NCI-H2171 treated with DMSO at 0.1 percent for 48 hours (cell line): ENCODE data around the gene NCAPD3.

Source experiments
- DNase-seq: peaks from one replicate; lab custom pipeline; 2025; lab: John Stamatoyannopoulos, UW

The NCAPD3 gene

GRCh38 chr11:134252346-134253187 lies 28.8 kb upstream of the NCAPD3 start:
- peak; percentile 65 for DNase-seq

GRCh38 chr11:134250675-134251074 lies 26.9 kb upstream of the NCAPD3 start:
- DNase-seq = no peak

GRCh38 chr11:134250246-134250645 lies 26.5 kb upstream of the NCAPD3 start:
- DNase-seq = no peak

- DNase-seq = no peak
Observed at GRCh38 chr11:134248910-134249480, 25.2 kb upstream of the NCAPD3 start.

GRCh38 chr11:134246678-134247077 lies 22.9 kb upstream of the NCAPD3 start:
- no peak for DNase-seq

GRCh38 chr11:134246100-134246499 lies 22.3 kb upstream of the NCAPD3 start:
- no peak for DNase-seq

- no peak for DNase-seq
Observed at GRCh38 chr11:134245434-134245833, 21.7 kb upstream of the NCAPD3 start.

- no peak for DNase-seq
Observed at GRCh38 chr11:134244593-134244992, 20.8 kb upstream of the NCAPD3 start.

GRCh38 chr11:134243913-134244312 lies 20.1 kb upstream of the NCAPD3 start:
- no peak for DNase-seq

DNA sequence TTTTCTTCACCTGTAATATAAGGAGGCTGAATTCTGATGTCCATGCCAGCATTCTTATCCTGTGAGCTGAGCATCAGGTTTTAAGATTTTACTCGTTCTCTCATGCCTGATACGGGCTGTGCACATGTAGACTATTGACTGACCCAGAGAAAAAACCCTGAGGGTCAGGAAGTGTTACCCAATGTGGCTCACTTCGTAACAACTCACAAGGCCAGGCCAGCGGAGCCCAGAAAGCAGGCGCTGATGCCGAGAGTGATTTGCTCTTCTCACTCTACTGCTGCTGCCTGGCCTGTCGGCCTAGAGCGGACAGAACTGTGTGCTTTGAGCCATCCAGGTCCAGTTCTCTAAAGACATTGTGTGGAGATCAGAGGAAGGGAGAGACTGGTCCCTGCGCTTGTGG lies 18.6 kb upstream of the NCAPD3 start:
- no peak for DNase-seq

DNA sequence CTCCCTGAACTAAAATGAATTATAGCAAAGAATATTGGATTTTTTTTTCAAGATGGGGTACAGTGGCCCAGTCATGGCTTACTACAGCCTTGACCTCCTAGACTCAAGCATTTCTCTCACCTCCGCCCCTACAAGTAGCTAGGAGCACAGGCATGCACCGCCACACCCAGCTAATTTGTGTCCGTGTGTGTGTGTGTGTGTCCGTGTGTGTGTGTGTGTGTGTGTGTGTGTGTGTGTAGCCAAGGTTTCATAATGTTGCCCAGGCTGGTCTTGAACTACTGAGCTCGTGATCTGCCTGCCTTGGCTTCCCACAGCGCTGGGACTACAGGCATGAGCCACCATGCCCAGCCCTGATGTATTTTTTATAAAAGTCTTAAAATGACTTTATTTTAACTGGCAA lies 16.8 kb upstream of the NCAPD3 start:
- DNase-seq = no peak

DNA sequence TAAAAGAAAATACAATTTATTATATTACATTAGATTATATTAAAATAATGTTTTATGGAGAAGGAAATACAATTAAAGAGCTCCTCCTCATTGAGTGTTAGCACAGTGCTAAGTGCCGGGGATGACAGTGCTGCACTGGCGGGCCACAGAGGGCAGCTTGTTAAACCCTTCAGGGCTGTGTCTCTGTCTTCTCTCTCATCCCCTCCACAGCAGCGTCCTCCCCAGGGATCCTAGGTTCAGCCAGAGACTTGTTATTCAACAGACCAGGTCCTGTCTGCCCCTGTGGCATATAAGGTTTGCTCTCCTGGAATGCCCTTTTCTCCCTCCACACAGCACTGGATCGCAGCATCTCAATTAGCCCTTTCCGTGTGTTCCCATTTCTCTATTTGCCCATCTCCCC lies 15.2 kb upstream of the NCAPD3 start:
- DNase-seq = no peak

- DNase-seq = no peak
Observed at GRCh38 chr11:134237557-134237922, 13.8 kb upstream of the NCAPD3 start.

- no peak for DNase-seq
Observed at GRCh38 chr11:134236834-134237556, 13.2 kb upstream of the NCAPD3 start.

GRCh38 chr11:134235399-134235798 lies 11.6 kb upstream of the NCAPD3 start:
- DNase-seq = no peak

DNA sequence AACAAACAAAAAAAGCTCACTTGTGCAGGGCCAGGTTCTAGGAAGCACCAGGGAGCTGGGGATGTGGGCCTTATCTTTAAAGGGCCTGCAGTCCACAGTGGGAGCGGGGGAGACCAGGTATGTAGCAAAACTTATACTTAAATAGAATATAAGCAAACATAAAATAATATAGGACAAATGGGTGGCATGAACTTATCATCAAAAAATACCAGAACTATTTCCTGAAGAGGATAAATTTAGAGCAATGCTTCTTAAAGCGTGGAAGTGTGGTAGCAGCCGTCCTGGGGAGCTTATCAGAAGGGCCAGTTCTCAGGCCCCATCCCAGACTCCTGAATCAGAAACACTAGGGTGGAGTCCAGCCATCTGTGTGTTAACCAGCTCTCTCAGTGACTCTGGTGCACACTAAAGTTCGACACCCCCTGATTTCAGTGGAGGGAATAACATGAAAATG lies 10.0 kb upstream of the NCAPD3 start:
- DNase-seq = no peak

- DNase-seq = no peak
Observed at GRCh38 chr11:134231958-134232659, 8.3 kb upstream of the NCAPD3 start.

GRCh38 chr11:134230339-134230738 lies 6.6 kb upstream of the NCAPD3 start:
- DNase-seq = no peak

DNA sequence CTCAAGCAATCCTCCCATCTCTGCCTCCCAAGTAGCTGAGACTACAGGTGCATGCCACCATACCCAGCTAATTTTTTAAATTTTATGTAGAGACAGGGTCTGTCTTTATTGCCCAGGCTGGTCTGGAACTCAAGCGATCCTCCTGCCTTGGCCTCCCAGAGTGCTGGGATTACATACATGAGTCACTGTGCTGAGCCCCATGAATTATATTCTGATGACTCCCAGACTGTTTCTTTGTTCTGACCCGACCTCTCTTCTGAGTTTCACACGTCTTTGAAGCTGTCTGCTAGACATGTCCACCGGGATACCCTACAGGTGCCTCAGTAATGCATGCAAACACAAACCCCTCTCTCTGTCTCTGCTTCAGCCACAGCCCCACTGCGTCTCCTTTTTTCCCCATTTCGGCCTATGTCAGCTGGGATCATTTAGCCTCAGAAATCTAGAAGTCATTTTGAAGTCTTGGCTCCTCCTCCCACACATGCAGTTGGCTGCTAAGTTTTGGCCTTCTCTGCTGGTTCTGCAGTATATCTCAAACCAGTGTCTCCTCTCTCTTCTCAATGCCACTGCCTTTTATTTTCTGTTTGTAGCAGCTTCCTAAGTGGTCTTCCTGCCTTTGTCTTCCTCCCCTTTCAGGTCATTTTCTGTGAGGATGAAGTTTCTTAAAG lies 5.5 kb upstream of the NCAPD3 start:
- DNase-seq = no peak

DNA sequence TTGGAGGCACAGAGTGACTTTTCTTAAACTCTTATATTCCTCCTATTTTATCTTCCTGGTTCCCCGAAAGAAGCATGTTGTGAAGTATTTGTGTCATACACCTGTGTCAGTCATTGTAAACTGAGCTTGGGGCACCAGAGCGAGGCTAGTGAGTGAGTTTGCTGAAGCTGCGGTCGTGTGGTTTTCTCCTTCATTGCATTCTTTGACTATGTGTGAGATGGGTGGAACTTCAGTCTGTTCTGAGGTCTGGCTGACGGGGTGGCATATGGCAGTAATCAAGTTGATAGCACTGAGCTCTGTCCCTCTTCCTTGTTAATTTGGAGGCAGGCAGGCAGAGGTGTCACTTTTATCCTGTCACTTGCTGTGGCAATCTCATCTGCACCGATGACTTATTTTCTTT lies 4.9 kb upstream of the NCAPD3 start:
- DNase-seq = peak; percentile 67

GRCh38 chr11:134226806-134227325 lies 3.1 kb upstream of the NCAPD3 start:
- no peak for DNase-seq
